HG02852 (cell line): ENCODE measurements around the gene DIP2C.
A peak's percentile ranks its signal among the peaks of the same experiment; 100 is the strongest.
"Not testable (repeated sequence)": the region's sequence is repeated elsewhere in the genome, so short reads cannot be mapped to it uniquely, and the experiment has no call there.

Experiments used
- ATAC-seq: cut with Tn5 transposase; IDR thresholded peaks from one replicate; pipeline ENCODE4 v1.9.1; 2021; ENCODE audit warnings: mild to moderate bottlenecking, moderate library complexity; ENCODE audit not compliant: unreplicated experiment

Gene DIP2C

DNA sequence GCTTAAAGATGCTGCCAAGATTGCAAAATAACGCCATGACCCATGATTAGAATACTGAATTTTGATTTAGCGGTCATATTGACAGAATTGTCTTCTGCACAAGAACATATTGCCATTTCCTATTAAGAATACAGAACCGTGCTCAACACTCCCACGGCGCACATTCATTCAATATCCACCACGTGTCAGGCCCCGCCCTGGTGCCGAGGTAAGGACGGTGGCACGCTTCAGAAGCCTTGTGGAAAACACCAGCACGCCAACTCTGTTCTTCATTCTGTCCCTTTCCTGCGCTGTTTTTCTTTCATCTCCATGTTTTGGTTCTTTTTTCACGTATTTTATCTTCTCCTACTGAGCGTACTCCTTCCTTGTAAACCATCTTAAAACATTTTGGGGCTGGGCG is 364.9 kb downstream of the DIP2C start:
- ATAC-seq: no peak

DNA sequence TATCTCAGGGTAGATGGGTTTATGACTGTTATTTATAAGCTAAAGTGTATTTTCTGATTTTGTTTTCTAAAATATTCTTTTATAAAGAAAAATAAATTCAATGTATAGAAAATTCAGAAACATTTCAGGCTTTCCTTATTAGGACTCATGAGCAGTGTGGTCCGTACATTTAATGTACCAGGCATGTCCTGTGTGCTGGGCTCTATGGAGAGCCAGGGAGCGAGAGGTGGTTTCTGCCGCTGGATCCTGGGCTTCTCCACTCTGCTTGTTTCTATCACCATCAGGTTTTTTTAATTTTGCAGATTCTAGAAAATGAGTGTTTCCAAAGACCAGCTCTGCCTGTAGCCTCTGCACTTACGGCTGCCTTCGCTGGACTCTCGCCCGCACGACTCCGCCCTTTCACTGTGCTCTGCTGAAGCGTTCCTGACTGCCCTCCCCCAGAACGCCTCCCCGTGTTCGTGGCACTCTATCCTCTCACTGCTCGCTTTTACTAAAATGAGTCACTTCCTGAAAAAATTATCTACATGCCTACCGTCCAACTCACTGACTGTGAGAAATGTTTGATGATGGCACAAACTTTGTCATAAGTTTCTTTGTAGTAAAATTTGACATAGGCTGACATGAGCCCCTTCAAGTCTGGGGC is 365.7 kb downstream of the DIP2C start:
- ATAC-seq: no peak

DNA sequence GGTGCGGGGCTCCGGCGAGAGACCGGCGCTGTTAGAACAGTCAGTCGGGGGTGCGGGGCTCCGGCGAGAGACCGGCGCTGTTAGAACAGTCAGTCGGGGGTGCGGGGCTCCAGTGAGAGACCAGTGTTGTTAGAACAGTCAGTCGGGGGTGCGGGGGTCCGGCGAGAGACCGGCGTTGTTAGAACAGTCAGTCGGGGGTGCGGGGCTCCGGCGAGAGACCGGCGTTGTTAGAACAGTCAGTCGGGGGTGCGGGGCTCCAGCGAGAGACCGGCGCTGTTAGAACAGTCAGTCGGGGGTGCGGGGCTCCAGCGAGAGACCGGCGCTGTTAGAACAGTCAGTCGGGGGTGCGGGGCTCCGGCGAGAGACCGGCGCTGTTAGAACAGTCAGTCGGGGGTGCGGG is 366.4 kb downstream of the DIP2C start:
- not testable (repeated sequence) for ATAC-seq

DNA sequence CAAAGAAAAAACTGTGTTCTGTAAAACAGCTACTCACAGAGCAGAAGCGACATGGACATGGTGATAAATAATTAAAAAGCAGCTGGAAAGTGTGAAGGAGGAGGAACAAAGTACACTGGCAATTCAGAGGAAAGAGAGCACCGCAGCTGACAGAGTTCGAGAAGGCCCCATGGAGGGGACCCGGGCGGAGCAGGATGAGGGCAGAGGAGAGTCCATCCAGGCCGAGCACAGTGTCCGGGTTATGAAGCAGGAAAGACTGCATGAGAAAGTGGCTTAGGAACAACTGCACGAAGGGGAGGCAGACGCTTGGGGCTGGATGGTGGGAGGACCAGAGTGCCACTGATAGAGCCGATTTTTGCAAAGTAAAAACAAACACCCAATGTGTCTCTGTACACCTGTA is 368.7 kb downstream of the DIP2C start:
- ATAC-seq: no peak

DNA sequence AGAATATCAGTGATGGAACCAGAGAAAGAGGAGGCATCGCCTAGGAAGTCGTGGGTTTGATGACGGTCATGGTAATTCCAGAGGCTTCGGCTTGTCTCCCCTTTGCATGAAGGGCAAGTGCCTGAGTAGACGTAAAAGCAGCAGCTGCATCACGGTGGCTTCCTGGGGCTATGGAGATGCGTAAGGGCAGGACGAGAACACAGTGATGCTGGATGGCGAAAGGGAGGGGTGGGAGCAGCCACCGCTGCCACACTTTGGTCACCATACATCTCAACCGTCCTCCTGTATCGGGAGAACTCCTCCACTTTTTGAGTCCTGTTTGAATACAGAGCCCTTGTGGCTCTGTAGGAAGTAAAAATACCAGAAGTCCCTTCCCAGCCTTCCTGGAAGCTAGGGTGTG is 371.5 kb downstream of the DIP2C start:
- ATAC-seq: no peak

DNA sequence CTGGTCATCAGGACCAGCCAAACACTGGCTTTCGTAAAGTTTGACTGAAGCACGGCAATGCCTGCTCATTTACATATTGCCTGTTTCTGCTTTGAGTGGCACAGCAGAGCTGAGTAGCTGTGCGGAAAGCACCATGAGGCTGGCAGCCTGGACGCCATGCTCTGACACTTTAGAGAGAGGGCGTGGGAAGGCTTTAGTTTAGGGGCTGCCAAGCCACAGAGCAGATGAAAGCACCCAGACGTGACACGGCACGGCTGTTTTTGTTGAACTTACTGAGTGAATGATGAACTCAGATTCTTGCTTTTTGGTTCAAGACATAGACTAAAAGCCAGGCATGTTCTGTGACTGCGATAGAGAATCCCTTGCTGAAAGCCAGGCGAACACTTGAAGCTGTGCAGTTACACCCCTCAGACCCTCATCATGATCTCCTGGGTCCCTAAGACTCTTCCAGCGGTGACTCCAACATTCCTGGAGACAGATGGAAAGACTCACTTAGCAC is 372.1 kb downstream of the DIP2C start:
- ATAC-seq: peak; percentile 95

DNA sequence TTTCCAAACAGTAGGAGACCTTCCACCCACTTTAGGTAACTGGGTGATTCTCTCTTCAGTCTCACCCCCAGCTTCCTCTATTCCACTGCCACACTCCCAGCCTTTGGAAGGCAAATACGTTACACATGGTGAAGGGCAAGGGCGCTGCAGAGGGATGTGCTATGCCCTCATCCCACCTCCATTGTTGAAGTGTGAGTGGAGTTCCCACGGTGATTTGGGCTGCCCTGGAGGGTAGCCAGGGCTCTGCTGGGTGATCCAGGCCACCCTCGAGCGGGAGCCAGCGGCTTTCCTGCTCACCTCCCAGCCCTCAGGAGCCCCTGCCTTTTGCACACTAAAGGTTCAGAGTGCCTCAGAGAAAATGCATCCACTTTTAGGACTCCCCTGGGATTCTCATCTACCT is 373.1 kb downstream of the DIP2C start:
- no peak for ATAC-seq

DNA sequence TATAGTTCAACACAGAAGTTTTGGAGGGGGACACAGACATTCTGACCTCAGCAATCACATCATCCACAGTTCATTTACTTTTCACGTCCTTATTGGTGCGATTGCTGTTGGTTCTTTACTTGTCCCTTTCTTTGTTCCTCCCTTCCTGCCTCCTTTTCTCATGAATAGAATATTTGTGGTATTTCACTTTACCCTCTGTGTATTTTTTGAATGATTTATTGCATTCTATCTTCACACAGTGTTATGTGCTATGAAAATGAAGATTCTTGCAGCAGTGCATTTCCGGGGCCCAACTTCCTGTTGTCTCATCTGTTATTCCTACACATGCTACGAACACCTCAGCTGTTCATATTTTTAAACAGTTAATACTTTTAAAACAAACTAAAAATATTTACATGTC is 374.6 kb downstream of the DIP2C start:
- no peak for ATAC-seq

DNA sequence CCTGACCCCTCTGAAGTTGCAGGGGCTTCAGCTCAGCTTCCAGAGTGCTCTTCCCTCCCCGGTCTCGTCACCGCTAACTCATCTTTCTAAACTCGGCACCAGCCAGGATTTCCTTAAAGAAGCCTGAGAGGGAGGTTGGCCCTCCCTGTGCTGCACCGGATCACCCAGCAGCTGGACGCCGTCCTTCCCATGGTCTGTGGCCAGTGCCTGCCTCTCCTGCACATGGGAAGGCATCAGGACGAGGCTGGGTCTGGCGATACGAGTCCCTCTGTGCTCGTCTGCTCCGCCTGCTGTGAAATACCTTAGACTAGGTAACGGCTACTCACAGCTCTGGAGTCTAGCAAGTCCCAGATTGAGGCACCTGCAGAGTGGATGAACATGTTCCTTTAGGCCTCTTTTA is 375.1 kb downstream of the DIP2C start:
- ATAC-seq: no peak

DNA sequence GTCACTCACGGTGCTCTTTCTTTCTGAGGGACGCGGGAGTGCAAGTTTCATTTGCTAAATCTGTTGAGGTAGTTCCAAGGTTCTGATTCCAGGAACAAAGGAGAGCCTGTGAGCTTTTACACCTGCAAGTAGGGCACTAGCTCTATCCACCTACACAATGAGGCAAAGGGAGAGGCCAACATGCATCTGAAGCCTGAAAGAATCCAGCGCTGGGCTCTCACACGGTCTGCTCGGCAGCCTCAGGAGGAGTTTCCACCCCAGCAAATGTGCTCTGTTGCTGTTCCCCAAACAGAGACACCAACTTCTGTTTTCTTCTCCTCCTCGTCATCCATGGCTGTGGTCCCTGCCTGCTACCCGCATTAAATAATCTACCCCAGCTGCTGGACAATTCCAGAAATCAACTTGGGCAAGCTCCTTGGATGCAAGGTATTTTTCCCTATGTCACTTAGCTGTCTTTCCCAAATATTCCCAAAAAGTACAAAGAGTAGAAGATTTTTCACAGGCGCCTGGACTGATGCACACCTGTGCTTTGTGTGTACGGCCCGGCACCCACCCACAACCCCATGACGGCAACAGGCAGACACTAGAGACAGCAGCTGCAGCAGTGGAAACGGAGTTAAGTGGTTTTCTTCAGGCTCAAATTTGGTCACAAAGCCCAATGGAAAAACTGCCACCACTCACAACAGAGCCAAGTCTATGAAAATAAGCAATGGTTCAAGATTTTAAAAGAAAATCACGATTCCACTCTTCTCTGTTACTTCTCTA is 377.4 kb downstream of the DIP2C start:
- ATAC-seq: no peak

DNA sequence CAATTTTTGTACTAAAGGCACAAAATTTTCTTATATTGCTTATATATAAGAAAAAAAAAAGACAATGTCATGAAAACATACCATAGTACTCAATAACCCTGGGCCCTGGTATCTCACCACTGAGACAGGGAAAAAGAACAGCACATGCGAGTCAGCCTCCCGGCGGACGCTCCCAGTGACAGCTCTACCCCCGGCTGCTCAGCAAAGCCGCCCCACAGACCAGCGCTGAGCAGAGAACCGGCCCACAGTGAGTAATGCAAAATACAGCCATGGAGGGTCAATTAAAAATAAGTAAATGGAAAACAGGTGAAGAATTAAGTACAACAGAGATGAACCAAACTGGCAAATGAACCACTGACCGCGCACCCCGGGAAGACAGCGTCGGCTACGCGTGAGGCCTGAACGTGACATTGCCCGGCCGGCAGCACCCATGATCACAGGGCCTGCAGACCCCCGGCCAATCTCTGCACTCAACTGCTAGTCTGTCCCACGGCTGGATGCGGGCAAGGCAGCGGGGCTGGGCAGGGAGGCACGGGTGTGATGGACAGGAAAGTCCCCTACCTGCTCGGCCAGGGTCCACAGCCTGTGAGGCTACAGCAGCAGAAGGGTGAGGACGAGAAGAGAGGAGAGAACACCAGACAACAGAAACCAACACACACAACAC is 378.4 kb downstream of the DIP2C start:
- no peak for ATAC-seq

DNA sequence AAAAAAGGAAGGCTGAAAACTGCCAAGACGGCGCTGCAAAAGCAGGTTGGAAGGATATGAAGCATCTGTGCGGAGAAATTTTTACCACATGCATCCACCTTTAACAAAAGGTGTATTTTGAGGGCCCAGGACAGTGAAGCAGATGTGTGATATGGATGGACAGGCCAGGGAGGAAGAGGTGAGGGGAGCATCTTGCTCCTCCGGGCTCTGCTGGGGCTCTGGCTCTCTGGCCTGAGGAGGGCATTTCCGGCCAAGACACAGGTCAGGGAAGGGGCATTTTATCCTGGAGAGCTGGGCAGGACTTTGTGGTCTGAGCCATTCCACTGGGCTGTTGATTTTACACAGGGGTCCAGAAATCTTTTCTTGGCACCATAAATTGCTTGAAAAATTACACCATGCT is 379.1 kb downstream of the DIP2C start:
- no peak for ATAC-seq

DNA sequence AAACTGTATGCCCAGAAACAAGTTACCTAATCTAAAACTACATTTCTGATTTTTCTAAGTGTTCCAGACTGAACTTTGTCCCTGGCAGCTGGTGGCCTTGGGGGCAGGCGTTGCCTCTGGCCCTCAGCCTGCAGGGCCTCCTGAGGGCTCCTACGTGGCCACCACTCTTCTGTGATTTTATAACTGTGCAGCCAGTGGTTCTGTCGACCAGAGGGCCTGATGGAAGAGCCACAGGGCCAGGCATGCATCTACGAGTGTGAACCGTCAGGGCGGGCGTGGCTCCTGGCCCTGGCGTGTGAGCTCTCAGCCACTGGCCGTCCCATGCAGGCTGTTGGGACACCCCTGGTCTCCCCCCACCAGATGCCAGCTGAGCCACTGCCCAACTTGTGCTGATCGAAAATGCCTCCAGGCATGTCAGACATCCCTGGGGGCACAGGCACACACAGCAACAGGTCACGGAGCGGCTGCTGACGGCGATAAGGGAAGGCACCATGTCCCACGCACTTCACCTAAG is 380.8 kb downstream of the DIP2C start:
- no peak for ATAC-seq

DNA sequence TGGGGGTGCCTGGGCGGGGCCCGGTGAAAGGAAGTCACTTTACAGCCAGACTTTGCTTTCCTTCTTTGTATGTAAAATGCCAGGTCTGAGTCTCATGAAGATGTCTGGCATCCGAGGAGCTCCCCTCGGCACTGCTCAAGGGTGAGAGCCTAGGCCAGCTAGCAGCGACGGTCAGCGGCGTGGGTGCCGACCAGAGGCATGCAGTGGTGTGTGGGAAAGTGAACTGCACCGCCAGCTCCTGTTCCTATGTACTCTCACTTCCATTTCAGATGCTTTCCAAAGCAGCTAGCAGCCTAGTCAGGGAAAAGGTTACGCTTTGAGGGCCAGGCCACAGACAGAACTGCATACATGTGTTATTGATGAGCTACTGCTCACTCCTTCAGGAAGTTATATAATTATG is 381.4 kb downstream of the DIP2C start:
- ATAC-seq: no peak

DNA sequence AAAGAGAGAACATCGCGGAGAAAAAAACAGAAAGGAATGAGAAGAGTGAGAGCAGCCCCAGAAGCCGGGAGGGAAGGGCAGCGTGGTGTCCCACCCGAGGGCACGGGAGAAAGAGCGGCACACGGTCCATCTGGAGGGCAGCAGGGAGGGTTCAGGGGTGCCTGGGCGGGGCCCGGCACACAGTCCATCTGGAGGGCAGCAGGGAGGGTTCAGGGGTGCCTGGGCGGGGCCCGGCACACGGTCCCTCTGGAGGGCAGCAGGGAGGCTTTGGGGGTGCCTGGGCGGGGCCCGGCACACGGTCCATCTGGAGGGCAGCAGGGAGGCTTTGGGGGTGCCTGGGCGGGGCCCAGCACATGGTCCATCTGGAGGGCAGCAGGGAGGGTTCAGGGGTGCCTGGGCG is 381.8 kb downstream of the DIP2C start:
- no peak for ATAC-seq

DNA sequence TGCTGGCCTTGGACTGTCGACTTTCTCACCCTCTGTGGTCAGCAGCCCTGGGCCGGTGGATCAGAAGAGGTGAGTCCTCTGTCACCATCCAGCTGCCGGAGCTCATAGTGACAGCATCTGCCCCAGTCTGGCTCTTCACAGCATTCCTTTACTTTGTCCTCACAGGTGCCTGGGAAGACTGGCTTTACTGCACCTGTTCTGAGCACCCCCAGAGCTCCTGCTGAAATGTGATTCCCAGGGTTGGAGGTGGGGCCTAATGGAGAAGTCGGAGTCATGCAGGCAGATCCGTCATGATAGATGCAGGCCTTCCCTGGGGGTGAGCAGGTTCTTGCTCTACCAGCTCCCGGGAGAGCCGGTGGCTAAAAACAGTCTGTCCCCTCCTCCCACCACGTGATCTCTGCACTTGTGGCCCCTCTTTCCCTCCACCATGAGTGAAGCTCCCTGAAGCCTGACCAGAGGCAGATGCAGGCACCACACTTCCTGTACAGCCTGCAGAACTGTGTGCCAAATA is 382.7 kb downstream of the DIP2C start:
- ATAC-seq: no peak

DNA sequence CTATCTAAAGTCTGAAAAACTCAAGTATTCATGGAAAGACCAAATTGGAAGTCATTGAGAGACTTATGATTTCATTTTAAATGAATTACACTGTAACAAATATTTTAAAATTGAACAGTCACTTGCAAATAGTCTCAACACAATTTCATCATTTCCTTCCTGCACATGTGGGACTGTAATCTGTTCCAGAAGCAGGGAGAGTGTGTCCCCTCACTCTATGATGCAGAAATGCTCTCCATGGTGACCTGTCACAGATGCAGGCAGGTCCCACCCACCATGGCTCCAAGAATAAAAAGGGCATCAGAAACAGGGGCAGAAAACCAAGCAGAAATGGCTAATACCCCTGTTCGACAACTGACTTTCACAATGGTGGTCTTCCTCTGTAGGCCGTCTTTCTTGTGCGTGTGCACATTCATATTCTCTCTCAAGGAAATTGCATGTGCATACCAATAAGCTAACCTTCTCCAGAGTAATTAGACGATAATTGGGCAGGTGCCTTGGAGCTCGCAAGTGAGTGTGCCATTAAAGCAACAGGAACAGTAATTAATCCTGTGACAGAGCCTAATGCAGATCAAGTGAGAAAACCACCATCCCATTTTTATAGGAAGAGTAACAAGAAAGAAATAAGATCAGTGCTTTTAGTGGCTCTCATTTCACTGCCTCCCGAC is 383.3 kb downstream of the DIP2C start:
- ATAC-seq: no peak

DNA sequence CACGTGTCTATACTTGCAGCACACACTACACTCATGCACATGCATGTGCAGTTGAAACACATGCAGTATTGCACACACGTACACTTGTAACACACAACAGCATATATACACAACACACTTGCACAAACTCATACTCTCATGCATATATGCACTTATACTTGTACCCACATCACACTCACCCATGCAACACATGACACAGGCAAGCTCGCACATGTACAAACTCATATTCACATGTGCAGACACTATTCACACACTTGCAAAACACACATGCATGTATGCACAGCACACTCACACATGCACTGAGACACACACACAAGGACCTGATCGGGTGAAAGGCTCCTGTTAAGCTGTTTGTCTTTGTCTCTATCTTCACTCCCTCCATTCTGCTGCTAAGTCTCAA is 384.4 kb downstream of the DIP2C start:
- no peak for ATAC-seq

DNA sequence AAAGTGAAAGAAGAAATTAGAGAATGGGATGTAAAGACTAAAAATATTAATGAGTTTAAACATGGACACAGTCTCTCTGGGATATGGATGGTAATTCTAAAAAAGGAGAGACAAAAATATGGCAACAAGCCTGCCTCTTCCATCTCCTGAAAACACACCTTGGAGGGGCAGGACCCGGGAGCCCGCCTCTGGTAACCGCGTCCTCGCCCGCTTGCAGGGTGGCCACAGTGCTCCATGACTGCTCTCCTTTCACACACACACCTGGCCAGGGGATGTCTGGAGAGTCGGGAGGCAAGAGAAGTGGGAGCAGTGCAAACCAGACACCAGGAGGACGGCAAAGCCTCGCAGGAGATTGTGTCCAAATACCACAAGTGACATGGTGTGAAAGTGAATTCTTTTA is 387.9 kb downstream of the DIP2C start:
- no peak for ATAC-seq

DNA sequence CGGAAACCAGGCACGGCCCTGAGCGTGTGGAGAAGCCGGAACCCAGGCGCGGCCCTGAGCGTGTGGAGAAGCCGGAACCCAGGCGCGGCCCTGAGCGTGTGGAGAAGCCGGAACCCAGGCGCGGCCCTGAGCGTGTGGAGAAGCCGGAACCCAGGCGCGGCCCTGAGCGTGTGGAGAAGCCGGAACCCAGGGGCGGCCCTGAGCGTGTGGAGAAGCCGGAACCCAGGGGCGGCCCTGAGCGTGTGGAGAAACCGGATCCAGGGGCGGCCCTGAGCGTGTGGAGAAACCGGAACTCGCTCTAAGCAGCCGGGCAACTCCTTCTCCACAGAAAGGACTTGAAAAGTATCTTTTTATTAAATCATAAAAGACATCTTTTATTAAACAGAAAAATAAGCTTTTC is 388.9 kb downstream of the DIP2C start:
- not testable (repeated sequence) for ATAC-seq

DNA sequence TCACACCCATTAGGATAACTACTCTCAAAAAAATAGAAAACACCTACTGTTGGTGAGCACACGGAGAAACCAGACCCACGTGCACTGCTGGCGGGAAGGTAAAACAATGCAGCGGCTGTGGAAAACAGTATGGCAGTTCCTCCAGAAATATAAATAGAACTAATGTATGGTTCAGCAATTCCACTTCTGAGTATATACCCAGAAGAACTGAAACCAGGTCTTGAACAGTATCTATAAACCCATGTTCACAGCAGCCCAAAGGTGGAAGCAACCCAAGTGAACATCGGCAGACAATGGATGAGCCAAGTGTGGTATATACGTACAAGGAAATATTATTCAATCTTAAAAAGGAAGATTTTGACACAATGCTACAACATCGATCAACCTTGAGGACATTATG is 389.5 kb downstream of the DIP2C start:
- ATAC-seq: peak; percentile 80
